Pancreas (tissue), 10 donors: Measurements from ENCODE around the gene MLH3. TPM values are rescaled to one million over a fixed set of nuclear protein-coding genes. Genes with fewer than 3 reads are reported as not detected.

Source experiments
- ATAC-seq, 4 donors: fragments of 200-7000 bp; cut with Tn5 transposase; one replicate each; pipeline versions ENCODE4 v1.8.0 to v1.9.1; 2020; ENCODE audit warnings: mild to moderate bottlenecking in 4 of 4, moderate library complexity in 4 of 4
- DNase-seq, 6 donors: peaks; one replicate each; pipeline ENCODE4 v3.0.0-alpha.2; 2020
- FAIRE-seq: peaks from 2 replicates; lab custom pipeline; 2012; peaks lifted over from hg19 to GRCh38; lab: Jason Lieb, UNC
- H3K27ac ChIP-seq, 4 donors: fragments of 200-600 bp; sonication (generic); 1 replicate in 3 of 4; 2 replicates in 1 of 4; pipeline versions ENCODE4 v1.5.0 to v1.8.0; 2020
- H3K27me3 ChIP-seq, 4 donors: fragments of 200-600 bp; one replicate each; pipeline ENCODE4 v1.8.0; 2021
- H3K36me3 ChIP-seq, 3 donors: fragments of 200-600 bp; sonication (generic) in 1 of 3; one replicate each; pipeline versions ENCODE4 v1.5.0 to v1.8.0; 2020 to 2021
- H3K4me1 ChIP-seq, 3 donors: fragments of 200-600 bp; one replicate each; pipeline ENCODE4 v1.8.0; 2021
- H3K4me3 ChIP-seq, 4 donors: fragments of 200-600 bp; sonication (generic) in 2 of 4; one replicate each; pipeline versions ENCODE4 v1.5.0 to v1.8.0; 2020 to 2021
- H3K9me3 ChIP-seq, 4 donors: fragments of 200-600 bp; one replicate each; pipeline ENCODE4 v1.8.0; 2021
- WGBS, 2 donors: extraction: QIAGEN DNeasy Blood & Tissue Kit; methylation state at CpG; one replicate each; pipeline ENCODE4 v1.1.7; 2013; 5-methylcytosine and 5-hydroxymethylcytosine counted together
- intact Hi-C, 3 donors: fragments of 100-400 bp; cut with DNase I; formaldehyde crosslinking; loops; one replicate each; pipeline versions ENCODE4 v1.11.1 to v1.14.2; 2022
- polyA plus RNA-seq, 2 donors: library from polyadenylated mRNA; stranded (reverse); fragments of 200-250 nt; gene quantifications; one replicate each; pipeline ENCODE4 v1.2.3, GENCODE V29; 2013
- total RNA-seq, 6 donors: library from RNA; stranded (reverse); fragmentation: NEBNext Ultra II Directional in 4 of 6; extraction: Animal tissue kit (Norgen Biotek cat#: 25700) in 4 of 6; gene quantifications; one replicate each; pipeline versions ENCODE4 v1.2.1 to v1.2.4, GENCODE V29; 2021 to 2023
- TF ChIP-seq, protein P1 (sequence below), 4 donors: fragments of 200-600 bp; sonication (generic) in 3 of 4; IDR thresholded peaks; one replicate each; pipeline versions ENCODE4 v1.5.0 to v1.8.0; 2021; ENCODE audit warnings: antibody characterized with exemption in 4 of 4
- donor health status: healthy with polysubstance abuse.
- donor health status: DM: no; HTN: no; CAD: no; lungs with moderate emphysema.
- donor health status: DM: no; HTN: no; CAD: no.
- donor health status: control.
- donor health status: control.
- donor health status: Bipolar disorder and iron deficiency.
- donor health status: DM: yes; HTN: yes; CAD: no.
- donor health status: DM: no; HTN: no; CAD: no.
- donor health status: DM: no; HTN: no; CAD: no.
- donor health status: DM: yes; HTN: yes; CAD: no.

Gene MLH3
- total and polyA plus RNA-seq, 8 donors: 9.4 to 23.5 (median 13.6) TPM

- intact Hi-C loops: no loop called here
- WGBS, 2 donors: 73 to 80% methylated on average over 12 of the region's 12 CpGs
- peak in 1 of 6 donors; percentile 42 for DNase-seq
- no peak overlapping the region for H3K27ac ChIP-seq
- H3K9me3 ChIP-seq: no peaks in the 10 kb centered on the region
- no peak overlapping the region for H3K4me3 ChIP-seq
- ATAC-seq: no peak
- no peaks in the 10 kb centered on the region for H3K27me3 ChIP-seq
- TF ChIP-seq, protein P1, sequence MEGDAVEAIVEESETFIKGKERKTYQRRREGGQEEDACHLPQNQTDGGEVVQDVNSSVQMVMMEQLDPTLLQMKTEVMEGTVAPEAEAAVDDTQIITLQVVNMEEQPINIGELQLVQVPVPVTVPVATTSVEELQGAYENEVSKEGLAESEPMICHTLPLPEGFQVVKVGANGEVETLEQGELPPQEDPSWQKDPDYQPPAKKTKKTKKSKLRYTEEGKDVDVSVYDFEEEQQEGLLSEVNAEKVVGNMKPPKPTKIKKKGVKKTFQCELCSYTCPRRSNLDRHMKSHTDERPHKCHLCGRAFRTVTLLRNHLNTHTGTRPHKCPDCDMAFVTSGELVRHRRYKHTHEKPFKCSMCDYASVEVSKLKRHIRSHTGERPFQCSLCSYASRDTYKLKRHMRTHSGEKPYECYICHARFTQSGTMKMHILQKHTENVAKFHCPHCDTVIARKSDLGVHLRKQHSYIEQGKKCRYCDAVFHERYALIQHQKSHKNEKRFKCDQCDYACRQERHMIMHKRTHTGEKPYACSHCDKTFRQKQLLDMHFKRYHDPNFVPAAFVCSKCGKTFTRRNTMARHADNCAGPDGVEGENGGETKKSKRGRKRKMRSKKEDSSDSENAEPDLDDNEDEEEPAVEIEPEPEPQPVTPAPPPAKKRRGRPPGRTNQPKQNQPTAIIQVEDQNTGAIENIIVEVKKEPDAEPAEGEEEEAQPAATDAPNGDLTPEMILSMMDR (IDR thresholded peaks at IDR 0.05): no peak
- H3K36me3 ChIP-seq: no peaks in the 10 kb centered on the region
- no peaks in the 10 kb centered on the region for H3K4me1 ChIP-seq
- FAIRE-seq: no peak
Observed at GRCh38 chr14:74977164-74977900, 73.9 kb downstream of the MLH3 start.

DNA sequence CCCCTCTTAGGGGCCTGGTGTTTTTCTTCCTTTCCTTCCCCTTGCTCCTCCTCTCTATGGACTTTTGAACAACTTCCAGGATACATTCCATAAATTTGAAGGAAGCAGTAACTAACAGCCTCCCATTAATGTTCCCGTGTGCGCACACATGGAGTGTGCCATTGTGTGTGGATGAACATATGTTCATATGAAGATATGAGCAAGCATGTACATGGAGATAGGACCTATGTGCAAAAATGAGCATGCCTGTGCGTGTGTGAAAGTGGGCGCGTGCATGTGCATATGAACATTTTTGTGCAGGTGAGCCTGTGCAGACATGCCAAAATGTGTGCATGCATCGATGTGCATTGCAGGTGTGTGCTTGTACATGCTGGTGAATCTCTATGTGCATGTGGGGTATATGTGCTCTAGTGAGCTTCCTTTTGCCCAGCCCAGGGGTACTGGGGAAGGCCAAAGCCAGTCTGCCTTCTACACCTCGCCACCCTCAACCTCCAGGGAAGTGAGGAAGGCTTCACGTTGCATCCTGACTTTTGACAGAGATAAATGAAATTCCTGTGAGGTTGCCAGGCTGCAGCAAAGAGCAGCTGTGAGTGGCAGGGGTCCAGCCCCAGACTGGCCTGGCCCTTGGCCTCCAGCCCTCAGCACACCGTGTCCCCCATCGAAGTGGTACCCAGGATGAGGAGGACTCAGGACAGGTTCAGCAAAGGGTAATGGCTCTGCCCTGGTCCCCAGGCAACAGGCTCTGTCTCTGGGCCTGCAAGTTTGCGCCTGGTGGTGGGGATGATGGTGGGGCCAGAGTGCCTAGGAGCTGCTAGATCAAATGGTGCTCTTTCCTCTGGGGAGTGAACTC is 74.8 kb downstream of the MLH3 start:
- H3K4me1 ChIP-seq: no peaks in the 10 kb centered on the region
- WGBS, 2 donors: 72 to 76% methylated on average over 11 of the region's 11 CpGs
- H3K27ac ChIP-seq: no peak overlapping the region
- no peak for ATAC-seq
- intact Hi-C loops: no loop called here
- H3K36me3 ChIP-seq: no peaks in the 10 kb centered on the region
- no peak overlapping the region for H3K4me3 ChIP-seq
- H3K9me3 ChIP-seq: no peaks in the 10 kb centered on the region
- DNase-seq: no peak
- TF ChIP-seq, protein P1 (IDR thresholded peaks at IDR 0.05): no peak
- no peaks in the 10 kb centered on the region for H3K27me3 ChIP-seq
- no peak for FAIRE-seq

DNA sequence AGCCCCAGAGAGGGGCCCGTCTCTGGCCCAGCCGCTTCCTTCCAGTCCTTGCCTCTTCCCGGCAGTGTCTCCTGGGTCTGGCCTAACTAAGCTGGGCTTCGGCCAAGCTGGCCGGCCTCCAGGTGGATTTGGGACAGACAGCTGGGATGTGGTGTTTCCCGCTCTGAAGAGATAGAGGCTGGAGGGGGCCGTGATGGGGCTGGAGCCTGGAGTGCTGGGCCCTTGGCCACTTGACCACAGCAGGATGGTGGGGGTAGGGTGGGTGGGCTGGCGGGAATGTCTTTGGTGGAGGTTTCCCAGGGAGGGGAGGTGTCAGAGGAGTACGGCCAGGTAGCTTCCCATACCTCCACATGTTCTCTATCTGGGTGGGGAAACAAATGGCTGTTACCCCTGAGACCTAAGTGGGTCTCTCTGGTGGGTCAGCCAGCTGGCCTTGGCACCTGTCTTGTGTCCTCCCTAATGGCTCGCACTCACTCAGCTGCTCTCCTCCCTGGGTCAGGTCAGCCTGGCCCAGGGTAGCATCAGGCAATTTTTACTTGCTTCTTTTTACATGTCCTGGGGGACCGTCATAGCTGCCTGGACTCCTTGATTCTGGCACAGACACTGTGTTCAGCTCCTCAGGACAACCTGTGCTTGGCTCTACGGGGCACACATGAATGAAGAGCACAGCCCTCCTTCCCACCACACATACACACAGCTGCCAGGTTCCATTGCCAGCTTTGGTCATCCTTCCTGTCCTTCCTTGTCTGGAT is 76.0 kb downstream of the MLH3 start:
- peak in 3 of 6 donors; percentile 37 to 81 (median 61) for DNase-seq
- no peaks in the 10 kb centered on the region for H3K4me1 ChIP-seq
- H3K9me3 ChIP-seq: no peaks in the 10 kb centered on the region
- H3K4me3 ChIP-seq: no peak overlapping the region
- H3K27me3 ChIP-seq: no peaks in the 10 kb centered on the region
- ATAC-seq: peak in 3 of 4 donors; percentile 27 to 59 (median 50)
- no peak for FAIRE-seq
- TF ChIP-seq, protein P1 (IDR thresholded peaks at IDR 0.05): no peak
- H3K27ac ChIP-seq: no peak overlapping the region
- 61 to 73% methylated on average over 11 to 12 of the region's 12 CpGs for WGBS, 2 donors
- no peaks in the 10 kb centered on the region for H3K36me3 ChIP-seq
- intact Hi-C loops: no loop called here

- Histone ChIP-seq H3K27ac (no peak overlapping the region), H3K9me3 (no peaks in the 10 kb centered on the region), H3K27me3 (no peaks in the 10 kb centered on the region), H3K4me3 (no peak overlapping the region), H3K4me1 (no peaks in the 10 kb centered on the region), H3K36me3 (no peaks in the 10 kb centered on the region)
- FAIRE-seq (no peak), DNase-seq (no peak), ATAC-seq (peak in 2 of 4 donors; percentile 28 to 29)
- 81 to 84% methylated on average over 15 of the region's 15 CpGs for WGBS, 2 donors
- TF ChIP-seq, protein P1 (IDR thresholded peaks at IDR 0.05): no peak
- intact Hi-C loops: no loop called here
Observed at GRCh38 chr14:74974364-74975058, 76.8 kb downstream of the MLH3 start.
